Measurements from ENCODE around the gene GHR. TPM values are rescaled to one million over a fixed set of nuclear protein-coding genes. Genes with fewer than 3 reads are reported as not detected.
A peak's percentile ranks its signal among the peaks of the same experiment; 100 is the strongest.

Gene GHR
- total and polyA plus RNA-seq, 2 of the 8 experiments (the other 6 are each of a cell fraction or from before 2014, with no cell fraction given) = 0.15 to 0.19 TPM

DNA sequence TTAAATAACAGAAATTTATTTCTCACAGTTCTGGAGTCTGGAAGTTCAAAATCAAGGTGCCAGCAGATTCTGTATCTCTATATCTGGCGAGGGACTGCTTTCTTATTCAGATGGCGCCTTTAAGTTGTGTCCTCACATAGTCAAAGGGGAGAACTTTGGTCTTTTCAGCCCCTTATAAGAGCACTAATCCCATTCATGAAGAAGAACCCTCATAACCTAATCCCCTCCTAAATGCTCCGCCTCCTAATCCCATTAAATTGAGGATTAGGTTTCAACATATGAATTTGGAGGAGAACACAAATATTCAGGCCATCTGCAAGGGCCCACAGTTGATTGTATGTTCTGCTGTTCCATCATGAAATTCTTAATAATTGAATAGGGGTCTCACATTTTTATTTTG, 322.6 kb downstream of the GHR start:
- no peak overlapping the region for H3K18ac ChIP-seq (ENCODE audit: extremely low read depth, low read length)
- no peak overlapping the region for H3K4me2 ChIP-seq (ENCODE audit: insufficient read depth in 1 of 2, low read depth in 2 of 2, low read length in 2 of 2)
- H2AK5ac ChIP-seq (ENCODE audit: low read depth, low read length) = no peak overlapping the region
- H3K23ac ChIP-seq (ENCODE audit: insufficient read length) = no peak overlapping the region
- DNase-seq (ENCODE audit: low read depth in 1 of 2, low spot score in 2 of 2) = no peak
- H3K14ac ChIP-seq (ENCODE audit: insufficient read length) = no peak overlapping the region
- no peak for FAIRE-seq
- no peak overlapping the region for H2BK20ac ChIP-seq (ENCODE audit: low read length)
- no peaks in the 10 kb centered on the region for H3K79me1 ChIP-seq (ENCODE audit: low read depth, low read length)
- no peak overlapping the region for H2BK12ac ChIP-seq (ENCODE audit: low read depth, low read length)
- no peaks in the 10 kb centered on the region for H3K36me3 ChIP-seq (ENCODE audit: control insufficient read depth in 2 of 4, insufficient read depth in 4 of 4, low read length in 3 of 4)
- H3K4me1 ChIP-seq (replicated peaks in 1 of 4; ENCODE audit: control insufficient read depth in 3 of 4, insufficient read depth in 4 of 4, low read length in 3 of 4) = no peaks in the 10 kb centered on the region
- H3K23me2 ChIP-seq (ENCODE audit: low read depth, low read length) = no peaks in the 10 kb centered on the region; the same call in 1 of the 2 replicates
- H3K79me2 ChIP-seq (ENCODE audit: control insufficient read depth in 1 of 2, insufficient read depth in 2 of 2, low read length in 2 of 2) = no peaks in the 10 kb centered on the region
- H4K5ac ChIP-seq (ENCODE audit: insufficient read length, low read depth, low read length) = no peak overlapping the region
- H3K27ac ChIP-seq (ENCODE audit: low read depth, low read length) = no peak overlapping the region
- H4K8ac ChIP-seq (ENCODE audit: extremely low read depth, insufficient read depth, low read length) = no peak overlapping the region
- no peak overlapping the region for H3K9ac ChIP-seq (replicated peaks in 1 of 4; ENCODE audit: extremely low read depth in 1 of 4, low read depth in 3 of 4, low read length in 3 of 4)
- H3K56ac ChIP-seq (replicated peaks; ENCODE audit: insufficient read length, low read depth, low read length) = no peak overlapping the region
- 0 out of 2 replicates have a peak overlapping the region, but pooled peaks have one; percentile 26 for H2AFZ ChIP-seq (ENCODE audit: low read length)
- no peak overlapping the region for H2BK120ac ChIP-seq (replicated peaks; ENCODE audit: low read depth, low read length)
- H3K9me3 ChIP-seq (ENCODE audit: insufficient read depth in 2 of 2, low read depth in 1 of 2, low read length in 1 of 2) = 0 out of 4 replicates have a peak, but pooled peaks cover 2 to 4% of the 10 kb centered on the region in 2 experiments
- H3K27me3 ChIP-seq (replicated peaks in 1 of 4; ENCODE audit: control insufficient read depth in 3 of 4, extremely low read depth in 1 of 4, insufficient read depth in 3 of 4, low read length in 3 of 4) = no peaks in the 10 kb centered on the region
- TF ChIP-seq SP2 (IDR thresholded peaks at IDR 0.05; ENCODE audit: low read length) = no peak
- ChIA-PET CTCF (ENCODE audit: partially characterized antibody) (interaction anchor here (0.6 to 2.2 kb wide), 38 partner anchors 9 to 990 kb away, joined by 3 to 15 read pairs (median 4); partner anchors contain the start of genes CCDC152 and GHR), POLR2A (ENCODE audit: partially characterized antibody) (interaction anchor here (0.6 kb wide), 1 partner anchor 1941 kb away, joined by 4 read pairs; no protein-coding TSS in a partner anchor)
- 79% methylated on average over 3 of the region's 3 CpGs; no CpG with 5 or more reads in 1 of the 2 experiments for WGBS, 2 experiments (ENCODE audit: extremely low coverage in 1 of 2, insufficient coverage in 1 of 2, insufficient read length in 1 of 2, insufficient replicate concordance in 2 of 2, low coverage in 1 of 2, low lambda C conversion rate in 2 of 2, missing lambda C conversion rate in 1 of 2)
- H2BK5ac ChIP-seq (ENCODE audit: low read depth, low read length) = no peak overlapping the region
- no peak overlapping the region for H3K4me3 ChIP-seq (ENCODE audit: extremely low read depth in 1 of 4, insufficient read depth in 2 of 4, low read depth in 3 of 4, low read length in 4 of 4)
- H2BK15ac ChIP-seq (ENCODE audit: low read length) = no peak overlapping the region
- no peak overlapping the region for H4K91ac ChIP-seq (replicated peaks; ENCODE audit: insufficient read length, low read length)
- no peak overlapping the region for H3K4ac ChIP-seq (replicated peaks; ENCODE audit: insufficient read length, low read depth, low read length)
- no peaks in the 10 kb centered on the region for H4K20me1 ChIP-seq (replicated peaks in 1 of 2; ENCODE audit: control insufficient read depth in 1 of 2, insufficient read depth in 2 of 2, low read length in 2 of 2)

All from H1 (cell line).